Activated naive CD4-positive, alpha-beta T cell treated with anti-CD3 and anti-CD28 coated beads, Interleukin-2, amount 10 ng/mL, durations not matched to agents 7 days and 5 days (primary cell): ENCODE results near the gene CD248.
A peak's percentile ranks its signal among the peaks of the same experiment; 100 is the strongest.
"Not testable (repeated sequence)": the region's sequence is repeated elsewhere in the genome, so short reads cannot be mapped to it uniquely, and the experiment has no call there.

Source experiments
- CTCF ChIA-PET: fragments of 350-600 bp; sonication (Branson Sonifier 250); formaldehyde crosslinking; loops from one replicate; lab custom pipeline; 2021; ENCODE audit warnings: antibody characterized with exemption; lab: Charles Lee
- DNase-seq: peaks from one replicate; pipeline ENCODE4 v3.0.0-alpha.2; 2020
- H3K27ac Mint-ChIP-seq: one replicate; pipeline ENCODE4 v1.8.0; 2021; ENCODE audit warnings: mild to moderate bottlenecking, moderate library complexity, mixed read lengths
- H3K27me3 Mint-ChIP-seq: one replicate; pipeline ENCODE4 v1.8.0; 2021; ENCODE audit warnings: mild to moderate bottlenecking, mixed read lengths
- H3K36me3 Mint-ChIP-seq: one replicate; pipeline ENCODE4 v1.8.0; 2021; ENCODE audit warnings: mixed read lengths
- H3K4me1 Mint-ChIP-seq: one replicate; pipeline ENCODE4 v1.8.0; 2021; ENCODE audit warnings: mixed read lengths
- H3K4me3 Mint-ChIP-seq: one replicate; pipeline ENCODE4 v1.8.0; 2021; ENCODE audit warnings: mild to moderate bottlenecking, moderate library complexity, mixed read lengths
- H3K9me3 Mint-ChIP-seq: one replicate; pipeline ENCODE4 v1.8.0; 2021; ENCODE audit warnings: mixed read lengths

The CD248 gene

GRCh38 chr11:66328302-66329144, 11.7 kb upstream of the CD248 start:
- CTCF ChIA-PET = interaction anchor here (0.8 to 2.2 kb wide), 5 partner anchors 9 to 60 kb away, joined by 3 to 28 read pairs (median 3); no protein-coding TSS in a partner anchor
- Mint-ChIP-seq H3K36me3 (no peaks in the 10 kb centered on the region), H3K4me3 (peak overlapping the region; percentile 21), H3K27me3 (no peaks in the 10 kb centered on the region), H3K4me1 (peaks cover 55% of the 10 kb centered on the region), H3K27ac (peak overlapping the region; percentile 87), H3K9me3 (peaks cover under 1% of the 10 kb centered on the region)
- DNase-seq = peak; percentile 87

DNA sequence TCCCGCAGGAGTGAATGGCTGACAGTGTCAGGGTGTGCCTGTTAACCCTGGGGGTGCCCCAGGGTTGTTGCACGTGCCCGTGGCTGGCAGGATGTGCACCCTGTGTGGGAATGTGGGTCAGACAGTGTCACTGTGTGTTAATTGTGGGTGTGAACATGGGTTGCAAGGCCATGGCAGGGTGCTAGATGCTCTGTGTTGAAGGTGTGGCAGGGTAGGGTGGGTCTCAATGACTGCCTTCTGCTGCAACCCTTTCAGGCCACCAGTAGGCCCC, 11.1 kb upstream of the CD248 start:
- H3K4me3 Mint-ChIP-seq = no peak overlapping the region
- peaks cover 61% of the 10 kb centered on the region for H3K4me1 Mint-ChIP-seq
- peak; percentile 55 for DNase-seq

GRCh38 chr11:66327171-66328030, 10.6 kb upstream of the CD248 start:
- no peaks in the 10 kb centered on the region for H3K27me3 Mint-ChIP-seq
- peak overlapping the region; percentile 87 for H3K27ac Mint-ChIP-seq
- peaks cover 6% of the 10 kb centered on the region for H3K9me3 Mint-ChIP-seq
- H3K4me3 Mint-ChIP-seq = no peak overlapping the region
- CTCF ChIA-PET = interaction anchor here (1.3 to 1.8 kb wide), 2 partner anchors 15 to 16 kb away, joined by 9 to 15 read pairs; no protein-coding TSS in a partner anchor
- H3K36me3 Mint-ChIP-seq = no peaks in the 10 kb centered on the region
- DNase-seq = no peak
- H3K4me1 Mint-ChIP-seq = peaks cover 65% of the 10 kb centered on the region

More for the DNA sequence above, 11.1 kb upstream of the CD248 start:
- CTCF ChIA-PET = no interaction called here
- H3K36me3 Mint-ChIP-seq = no peaks in the 10 kb centered on the region
- peaks cover 6% of the 10 kb centered on the region for H3K9me3 Mint-ChIP-seq
- no peaks in the 10 kb centered on the region for H3K27me3 Mint-ChIP-seq
- peak overlapping the region; percentile 87 for H3K27ac Mint-ChIP-seq

DNA sequence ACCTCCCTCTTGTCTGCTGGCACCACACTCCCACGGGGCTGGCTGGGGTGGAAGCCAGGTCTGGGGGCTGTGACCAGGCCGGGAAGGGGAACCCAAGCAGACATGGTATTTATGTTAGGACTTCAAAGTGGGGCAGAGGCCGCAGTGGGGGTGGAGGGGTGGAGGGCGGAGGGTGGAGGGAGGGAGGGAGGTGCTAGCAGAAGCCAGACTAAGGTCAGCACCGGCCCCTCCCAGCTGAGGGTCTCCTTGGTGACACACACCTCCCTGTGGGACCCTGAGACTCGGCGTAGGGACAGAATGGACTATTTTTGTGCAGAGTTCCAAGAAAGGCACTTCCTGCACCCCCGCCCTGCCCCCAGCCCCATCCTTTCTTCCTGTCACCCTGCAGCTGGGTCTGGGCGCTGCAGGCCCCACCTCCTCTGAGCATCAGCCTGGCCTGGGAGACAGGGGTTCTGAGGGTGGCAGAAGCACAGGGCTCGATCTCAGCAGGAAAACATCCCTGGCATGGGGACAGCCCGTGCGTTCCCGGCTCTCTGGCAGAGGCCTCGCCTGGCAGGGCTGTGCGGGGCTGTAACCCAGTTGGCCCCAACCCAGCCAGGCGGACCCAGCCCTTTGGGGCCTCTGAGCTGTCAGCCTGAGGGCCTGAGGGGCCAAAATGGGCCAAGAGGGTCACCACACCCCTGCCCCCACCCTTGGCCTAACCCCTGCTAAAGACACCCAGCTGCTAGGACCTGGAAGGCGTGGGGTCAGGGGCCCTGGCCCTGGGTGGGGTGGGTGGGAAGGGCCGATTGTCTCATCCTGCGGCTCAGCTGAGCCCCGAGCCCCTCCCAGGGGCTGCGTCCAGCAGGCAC, 9.6 kb upstream of the CD248 start:
- DNase-seq = peak; percentile 85
- Mint-ChIP-seq H3K27me3 (no peaks in the 10 kb centered on the region), H3K36me3 (no peaks in the 10 kb centered on the region), H3K9me3 (peaks cover 6% of the 10 kb centered on the region), H3K4me1 (peaks cover 68% of the 10 kb centered on the region), H3K4me3 (peak overlapping the region; percentile 58), H3K27ac (peak overlapping the region; percentile 87)
- CTCF ChIA-PET = interaction anchor here (1.3 to 1.8 kb wide), 2 partner anchors 14 to 16 kb away, joined by 9 to 15 read pairs; no protein-coding TSS in a partner anchor

DNA sequence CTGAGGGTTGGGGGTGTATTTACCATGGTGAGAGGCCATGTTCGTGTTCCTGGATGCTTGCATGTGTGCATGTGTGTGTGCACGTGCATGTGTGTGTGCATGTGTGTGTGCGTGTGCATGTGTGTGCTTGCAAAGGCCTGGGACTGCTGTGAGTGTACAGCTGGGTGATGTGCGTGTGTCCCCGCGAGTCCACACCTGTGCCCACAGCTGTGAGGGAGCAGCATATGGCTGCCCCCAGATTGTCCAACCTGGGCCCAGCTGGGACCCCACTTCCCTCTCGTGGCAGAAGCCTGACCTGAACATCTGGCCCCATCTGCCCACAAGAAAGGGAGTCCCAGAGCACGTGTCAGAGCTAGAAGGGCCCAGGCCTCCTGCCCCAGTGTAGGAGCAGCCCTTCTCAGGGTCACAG, 8.4 kb upstream of the CD248 start:
- no peaks in the 10 kb centered on the region for H3K27me3 Mint-ChIP-seq
- DNase-seq = no peak
- H3K36me3 Mint-ChIP-seq = peaks cover 3% of the 10 kb centered on the region
- CTCF ChIA-PET = interaction anchor here (1.8 kb wide), 1 partner anchor 13 kb away, joined by 10 read pairs; no protein-coding TSS in a partner anchor
- peaks cover 7% of the 10 kb centered on the region for H3K9me3 Mint-ChIP-seq
- peaks cover 75% of the 10 kb centered on the region for H3K4me1 Mint-ChIP-seq
- H3K4me3 Mint-ChIP-seq = no peak overlapping the region
- H3K27ac Mint-ChIP-seq = peak overlapping the region; percentile 87

GRCh38 chr11:66324664-66325063, 7.8 kb upstream of the CD248 start:
- DNase-seq = no peak
- Mint-ChIP-seq H3K4me1 (peaks cover 81% of the 10 kb centered on the region), H3K36me3 (peaks cover 7% of the 10 kb centered on the region), H3K27me3 (no peaks in the 10 kb centered on the region), H3K27ac (peak overlapping the region; percentile 59), H3K9me3 (peaks cover 12% of the 10 kb centered on the region), H3K4me3 (no peak overlapping the region)
- CTCF ChIA-PET = interaction anchor here (0.9 to 1.8 kb wide), 2 partner anchors 9 to 13 kb away, joined by 3 to 10 read pairs; no protein-coding TSS in a partner anchor

DNA sequence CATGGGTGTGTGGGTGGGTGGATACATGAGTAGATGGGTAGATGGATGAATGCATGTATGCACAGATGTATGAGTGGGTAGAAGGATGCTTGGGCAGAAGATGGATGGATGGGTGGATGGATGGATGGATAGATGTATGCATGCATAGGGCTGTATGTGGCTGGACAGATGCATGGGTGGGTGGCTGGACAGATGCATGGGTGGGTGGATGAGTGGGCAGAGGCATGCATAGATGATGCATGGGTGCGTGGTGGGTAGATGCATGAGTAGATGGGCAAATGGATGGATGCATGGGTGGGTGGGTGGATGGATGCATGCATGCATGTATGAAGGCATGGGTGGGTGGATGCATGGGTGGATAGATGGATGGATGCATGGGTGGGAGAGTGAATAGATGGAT, 6.8 kb upstream of the CD248 start:
- no peak for DNase-seq
- CTCF ChIA-PET = interaction anchor here (0.9 to 1.8 kb wide), 2 partner anchors 8 to 12 kb away, joined by 3 to 10 read pairs; no protein-coding TSS in a partner anchor
- H3K9me3 Mint-ChIP-seq = peaks cover 15% of the 10 kb centered on the region
- no peak overlapping the region for H3K4me3 Mint-ChIP-seq
- H3K4me1 Mint-ChIP-seq = peaks cover 85% of the 10 kb centered on the region
- no peaks in the 10 kb centered on the region for H3K27me3 Mint-ChIP-seq
- H3K36me3 Mint-ChIP-seq = peaks cover 15% of the 10 kb centered on the region
- H3K27ac Mint-ChIP-seq = no peak overlapping the region

DNA sequence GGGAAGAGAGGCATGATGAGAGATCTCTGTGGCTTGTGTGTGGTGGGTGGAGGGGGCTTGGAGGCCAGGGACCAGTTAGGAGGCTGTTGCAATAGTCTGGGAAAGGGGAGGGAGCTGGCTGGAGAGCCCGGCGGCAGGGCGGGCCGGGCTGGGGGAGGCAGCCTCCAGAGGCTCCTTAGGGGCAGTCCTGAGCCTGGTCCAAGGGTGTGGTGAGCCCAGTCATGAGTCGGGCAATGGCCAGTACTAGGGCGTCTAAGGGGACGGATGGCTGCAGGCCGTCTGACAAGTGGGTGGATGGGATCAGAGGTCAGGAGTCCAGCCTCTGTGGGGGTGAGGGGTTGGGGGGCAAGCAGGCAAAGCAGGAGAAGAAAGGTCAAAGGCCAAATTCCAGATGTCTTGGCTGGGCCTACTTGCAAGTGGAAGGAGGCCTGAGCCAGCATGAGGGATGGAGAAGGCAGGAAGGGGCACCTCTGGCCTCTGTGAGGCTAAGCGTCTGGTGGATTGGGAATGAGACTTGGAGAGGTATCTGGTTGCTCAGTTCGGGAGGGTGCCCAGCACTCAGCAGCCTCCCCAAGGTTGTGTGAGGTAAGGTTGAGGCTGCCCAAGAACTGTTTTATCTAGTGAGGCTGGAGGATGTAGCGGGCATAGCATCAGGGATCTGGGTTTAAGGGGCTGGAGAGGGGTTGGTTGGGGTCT, 6.0 kb upstream of the CD248 start:
- no peak for DNase-seq
- CTCF ChIA-PET = no interaction called here
- H3K27me3 Mint-ChIP-seq = no peaks in the 10 kb centered on the region
- peaks cover 15% of the 10 kb centered on the region for H3K9me3 Mint-ChIP-seq
- H3K4me3 Mint-ChIP-seq = no peak overlapping the region
- peaks cover 85% of the 10 kb centered on the region for H3K4me1 Mint-ChIP-seq
- no peak overlapping the region for H3K27ac Mint-ChIP-seq
- peaks cover 17% of the 10 kb centered on the region for H3K36me3 Mint-ChIP-seq

DNA sequence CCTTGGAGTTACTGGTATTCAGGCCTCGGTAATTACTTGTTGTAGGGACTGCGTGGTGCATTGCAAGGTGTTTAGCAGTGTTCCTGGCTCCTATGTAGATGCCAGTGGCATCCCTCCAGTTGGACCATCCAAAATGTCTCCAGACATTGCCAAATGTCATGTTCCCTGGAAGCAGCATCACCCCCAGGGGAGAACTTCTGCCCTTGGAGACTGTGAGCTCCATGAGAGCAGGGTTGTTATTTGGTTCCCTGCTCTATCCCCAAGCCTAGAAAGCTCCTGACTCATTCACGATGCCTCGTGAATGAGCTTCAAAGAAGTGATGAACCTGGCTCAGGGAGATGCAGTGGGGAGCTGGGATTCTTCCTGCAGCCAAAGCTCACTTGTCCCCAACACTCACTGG, 4.8 kb upstream of the CD248 start:
- Mint-ChIP-seq H3K4me1 (peaks cover 83% of the 10 kb centered on the region), H3K27me3 (no peaks in the 10 kb centered on the region), H3K36me3 (peaks cover 17% of the 10 kb centered on the region), H3K9me3 (peaks cover 15% of the 10 kb centered on the region), H3K27ac (no peak overlapping the region), H3K4me3 (no peak overlapping the region)
- CTCF ChIA-PET = interaction anchor here (0.9 to 1.2 kb wide), 2 partner anchors 9 to 10 kb away, joined by 3 to 4 read pairs; no protein-coding TSS in a partner anchor
- DNase-seq = no peak

- H3K27ac Mint-ChIP-seq, H3K27me3 Mint-ChIP-seq, H3K4me3 Mint-ChIP-seq, DNase-seq, CTCF ChIA-PET: not testable (repeated sequence)
- H3K36me3 Mint-ChIP-seq = peaks cover 17% of the 10 kb centered on the region
- peaks cover 81% of the 10 kb centered on the region for H3K4me1 Mint-ChIP-seq
- peaks cover 15% of the 10 kb centered on the region for H3K9me3 Mint-ChIP-seq
Measured at GRCh38 chr11:66320748-66321147, 3.9 kb upstream of the CD248 start.

DNA sequence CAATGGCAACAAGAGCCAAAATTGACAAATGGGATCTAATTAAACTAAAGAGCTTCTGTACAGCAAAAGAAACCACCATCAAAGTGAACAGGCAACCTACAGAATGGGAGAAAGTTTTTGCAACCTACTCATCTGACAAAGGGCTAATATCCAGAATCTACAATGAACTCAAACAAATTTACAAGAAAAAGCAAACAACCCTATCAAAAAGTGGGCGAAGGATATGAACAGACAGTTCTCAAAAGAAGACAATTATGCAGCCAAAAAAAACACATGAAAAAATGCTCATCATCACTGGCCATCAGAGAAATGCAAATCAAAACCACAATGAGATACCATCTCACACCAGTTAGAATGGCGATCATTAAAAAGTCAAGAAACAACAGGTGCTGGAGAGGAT, 3.4 kb upstream of the CD248 start:
- H3K27me3 Mint-ChIP-seq, CTCF ChIA-PET, DNase-seq, H3K4me3 Mint-ChIP-seq: not testable (repeated sequence)
- H3K36me3 Mint-ChIP-seq = peaks cover 20% of the 10 kb centered on the region
- peaks cover 81% of the 10 kb centered on the region for H3K4me1 Mint-ChIP-seq
- peak overlapping the region; percentile 33 for H3K27ac Mint-ChIP-seq
- peaks cover 15% of the 10 kb centered on the region for H3K9me3 Mint-ChIP-seq

DNA sequence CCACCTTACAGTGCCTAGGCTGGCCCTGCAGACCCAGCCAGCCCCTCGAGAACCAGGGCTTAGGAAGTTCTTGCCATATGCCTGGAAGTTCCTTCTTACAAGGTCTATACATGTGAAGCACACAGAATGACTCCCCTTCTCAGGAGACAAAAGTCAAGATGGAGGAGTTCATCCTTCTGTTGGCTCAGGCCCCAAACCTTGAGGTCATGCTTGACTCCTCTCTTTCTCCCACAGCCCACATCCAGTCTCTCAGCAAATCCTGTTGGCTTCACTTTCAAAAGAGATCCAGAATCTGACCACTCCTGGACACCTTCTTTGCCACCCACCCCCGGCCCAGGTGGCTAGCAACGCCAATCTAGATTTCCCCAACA, 1.7 kb upstream of the CD248 start:
- H3K36me3 Mint-ChIP-seq = peaks cover 22% of the 10 kb centered on the region
- CTCF ChIA-PET = interaction anchor here (0.6 kb wide), 1 partner anchor 104 kb away, joined by 3 read pairs; no protein-coding TSS in a partner anchor
- H3K27me3 Mint-ChIP-seq = peaks cover 9% of the 10 kb centered on the region
- no peak overlapping the region for H3K4me3 Mint-ChIP-seq
- peaks cover 80% of the 10 kb centered on the region for H3K4me1 Mint-ChIP-seq
- H3K9me3 Mint-ChIP-seq = peaks cover 15% of the 10 kb centered on the region
- peak overlapping the region; percentile 98 for H3K27ac Mint-ChIP-seq
- DNase-seq = no peak
